ENCODE data around the gene PDLIM5. TPM values are rescaled to one million over a fixed set of nuclear protein-coding genes. Genes with fewer than 3 reads are reported as not detected.

The PDLIM5 gene
- total RNA-seq, 1 donor from 2014 or later, result 137 TPM

DNA sequence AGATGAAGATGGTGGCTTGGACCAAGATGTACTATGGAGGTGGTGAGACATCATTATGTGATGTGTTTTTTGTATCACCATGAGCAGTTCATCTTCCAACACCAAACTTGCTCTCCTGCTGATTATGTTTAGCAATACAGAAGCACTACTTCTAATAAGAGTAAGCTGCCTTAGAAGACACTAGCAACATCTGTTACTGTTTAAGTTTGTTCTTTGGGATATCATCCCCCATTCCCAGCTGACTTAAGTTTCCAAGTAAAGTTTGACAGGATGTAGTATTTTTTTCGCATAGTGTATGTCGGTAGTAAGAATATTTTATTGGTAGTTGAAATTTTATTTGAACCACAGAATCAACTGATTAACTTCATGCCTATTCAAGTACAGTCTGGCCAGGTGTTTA is 182.5 kb downstream of the PDLIM5 start:
- no peak for DNase-seq (ENCODE audit: extremely low spot score in 2 of 2)
- H3K27ac ChIP-seq, result no peak overlapping the region
- H3K9me3 ChIP-seq, result no peaks in the 10 kb centered on the region
- TF ChIP-seq, protein P1, sequence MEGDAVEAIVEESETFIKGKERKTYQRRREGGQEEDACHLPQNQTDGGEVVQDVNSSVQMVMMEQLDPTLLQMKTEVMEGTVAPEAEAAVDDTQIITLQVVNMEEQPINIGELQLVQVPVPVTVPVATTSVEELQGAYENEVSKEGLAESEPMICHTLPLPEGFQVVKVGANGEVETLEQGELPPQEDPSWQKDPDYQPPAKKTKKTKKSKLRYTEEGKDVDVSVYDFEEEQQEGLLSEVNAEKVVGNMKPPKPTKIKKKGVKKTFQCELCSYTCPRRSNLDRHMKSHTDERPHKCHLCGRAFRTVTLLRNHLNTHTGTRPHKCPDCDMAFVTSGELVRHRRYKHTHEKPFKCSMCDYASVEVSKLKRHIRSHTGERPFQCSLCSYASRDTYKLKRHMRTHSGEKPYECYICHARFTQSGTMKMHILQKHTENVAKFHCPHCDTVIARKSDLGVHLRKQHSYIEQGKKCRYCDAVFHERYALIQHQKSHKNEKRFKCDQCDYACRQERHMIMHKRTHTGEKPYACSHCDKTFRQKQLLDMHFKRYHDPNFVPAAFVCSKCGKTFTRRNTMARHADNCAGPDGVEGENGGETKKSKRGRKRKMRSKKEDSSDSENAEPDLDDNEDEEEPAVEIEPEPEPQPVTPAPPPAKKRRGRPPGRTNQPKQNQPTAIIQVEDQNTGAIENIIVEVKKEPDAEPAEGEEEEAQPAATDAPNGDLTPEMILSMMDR (IDR thresholded peaks at IDR 0.05), result no peak
- TF ChIP-seq POLR2A (IDR thresholded peaks at IDR 0.05) (no peak), POLR2AphosphoS5 (IDR thresholded peaks at IDR 0.05; ENCODE audit: insufficient read depth in 1 of 2, low read depth in 1 of 2) (no peak)
- H3K36me3 ChIP-seq, result no peaks in the 10 kb centered on the region
- no peaks in the 10 kb centered on the region for H3K27me3 ChIP-seq
- no peaks in the 10 kb centered on the region for H3K4me1 ChIP-seq
- no peak overlapping the region for H3K4me3 ChIP-seq
- intact Hi-C loops (cut with DNase I), result no loop called here

DNA sequence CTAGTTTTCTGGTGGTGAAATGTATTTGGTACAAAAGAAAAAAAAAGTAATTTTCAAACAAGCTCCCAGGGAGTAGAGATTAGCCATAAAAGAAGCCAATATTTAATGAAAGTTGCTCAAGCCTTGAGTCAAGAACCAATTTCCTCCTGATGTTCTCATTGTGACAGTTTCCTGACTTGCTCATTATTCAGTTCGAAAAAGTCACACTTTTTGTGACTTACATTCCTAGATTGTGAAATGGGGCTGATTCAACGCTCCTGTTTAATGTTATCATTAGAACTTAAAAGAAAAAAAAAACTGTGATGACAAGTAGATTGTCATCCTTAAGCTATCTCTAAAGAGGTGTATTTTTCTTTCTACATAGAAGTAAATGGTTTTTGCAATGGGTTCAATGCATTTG is 183.4 kb downstream of the PDLIM5 start:
- no peaks in the 10 kb centered on the region for H3K27me3 ChIP-seq
- no peak for DNase-seq (ENCODE audit: extremely low spot score in 2 of 2)
- H3K27ac ChIP-seq, result no peak overlapping the region
- H3K36me3 ChIP-seq, result peaks cover 0 to 1% of the 10 kb centered on the region in 2 donors
- no peak overlapping the region for H3K4me3 ChIP-seq
- intact Hi-C loops (cut with DNase I), result no loop called here
- no peaks in the 10 kb centered on the region for H3K9me3 ChIP-seq
- no peaks in the 10 kb centered on the region for H3K4me1 ChIP-seq
- TF ChIP-seq, protein P1 (IDR thresholded peaks at IDR 0.05), result no peak
- TF ChIP-seq POLR2A (IDR thresholded peaks at IDR 0.05), result no peak
- TF ChIP-seq POLR2AphosphoS5 (IDR thresholded peaks at IDR 0.05; ENCODE audit: insufficient read depth in 1 of 2, low read depth in 1 of 2), result no peak

DNA sequence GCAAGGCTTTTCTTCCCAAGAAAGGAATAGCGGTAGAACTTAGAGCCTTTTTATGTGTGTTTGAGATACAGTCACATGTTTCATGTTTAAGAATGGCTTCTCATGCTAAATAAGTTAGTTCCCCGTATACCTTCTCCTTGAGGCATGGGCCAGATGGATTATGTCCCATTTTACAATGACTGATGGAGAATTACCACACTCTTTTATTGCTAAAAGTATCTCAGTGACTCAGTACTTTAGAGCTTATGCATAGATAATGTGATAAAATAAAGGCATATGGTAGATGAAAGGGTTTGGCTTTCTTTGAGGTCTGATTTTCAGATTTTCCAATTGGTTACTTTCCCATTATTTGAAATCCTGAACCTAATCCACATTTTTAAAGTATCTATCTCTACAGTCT is 184.3 kb downstream of the PDLIM5 start:
- DNase-seq (ENCODE audit: extremely low spot score in 2 of 2), result no peak
- Histone ChIP-seq H3K4me3 (no peak overlapping the region), H3K27me3 (no peaks in the 10 kb centered on the region), H3K27ac (no peak overlapping the region), H3K9me3 (no peaks in the 10 kb centered on the region), H3K36me3 (peaks cover 0 to 10% of the 10 kb centered on the region in 2 donors), H3K4me1 (no peaks in the 10 kb centered on the region)
- intact Hi-C loops (cut with DNase I), result no loop called here
- TF ChIP-seq POLR2A (IDR thresholded peaks at IDR 0.05), result no peak
- TF ChIP-seq, protein P1 (IDR thresholded peaks at IDR 0.05), result no peak
- no peak for TF ChIP-seq POLR2AphosphoS5 (IDR thresholded peaks at IDR 0.05; ENCODE audit: insufficient read depth in 1 of 2, low read depth in 1 of 2)

DNA sequence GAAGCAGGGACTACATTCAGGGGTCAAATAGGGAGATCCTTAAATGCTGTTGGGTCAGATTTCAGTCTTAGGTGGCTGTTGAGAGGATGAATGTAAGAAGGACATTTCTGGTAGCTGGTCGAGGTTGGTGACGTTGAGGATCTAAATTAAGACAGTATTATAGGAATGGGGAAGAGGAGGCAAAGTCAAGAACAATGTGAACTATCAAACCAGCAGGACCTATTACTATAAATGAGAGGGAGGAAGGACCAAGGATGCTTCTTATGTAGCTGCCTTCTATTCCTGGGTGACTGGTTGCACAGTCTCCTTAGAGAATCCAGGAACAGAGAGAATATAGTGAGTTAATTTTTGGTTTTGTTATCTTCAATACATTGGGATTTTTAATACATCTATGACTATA is 187.6 kb downstream of the PDLIM5 start:
- Histone ChIP-seq H3K27me3 (no peaks in the 10 kb centered on the region), H3K27ac (no peak overlapping the region), H3K4me1 (no peaks in the 10 kb centered on the region), H3K9me3 (no peaks in the 10 kb centered on the region), H3K4me3 (no peak overlapping the region), H3K36me3 (peaks cover 0 to 12% of the 10 kb centered on the region in 2 donors)
- TF ChIP-seq POLR2AphosphoS5 (IDR thresholded peaks at IDR 0.05; ENCODE audit: insufficient read depth in 1 of 2, low read depth in 1 of 2), result no peak
- TF ChIP-seq, protein P1 (IDR thresholded peaks at IDR 0.05), result no peak
- TF ChIP-seq POLR2A (IDR thresholded peaks at IDR 0.05), result no peak
- intact Hi-C loops (cut with DNase I), result no loop called here
- DNase-seq (ENCODE audit: extremely low spot score in 2 of 2), result no peak

DNA sequence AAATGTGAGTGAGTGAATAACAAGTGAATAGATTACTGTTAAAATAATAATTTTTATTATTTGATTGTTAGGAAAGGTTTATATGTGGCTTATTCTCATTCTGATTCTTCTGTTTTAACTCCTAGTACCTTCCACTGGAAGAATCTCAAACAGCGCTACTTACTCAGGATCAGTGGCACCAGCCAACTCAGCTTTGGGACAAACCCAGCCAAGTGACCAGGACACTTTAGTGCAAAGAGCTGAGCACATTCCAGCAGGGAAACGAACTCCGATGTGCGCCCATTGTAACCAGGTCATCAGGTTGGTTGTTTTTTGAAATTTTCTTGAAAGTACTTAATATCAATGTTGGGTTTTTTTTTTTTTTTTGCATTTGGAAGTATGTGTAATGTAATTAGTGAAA is 188.4 kb downstream of the PDLIM5 start:
- no peak for DNase-seq (ENCODE audit: extremely low spot score in 2 of 2)
- no peak overlapping the region for H3K27ac ChIP-seq
- peaks cover 0 to 17% of the 10 kb centered on the region in 2 donors for H3K36me3 ChIP-seq
- no peaks in the 10 kb centered on the region for H3K4me1 ChIP-seq
- no peak overlapping the region for H3K4me3 ChIP-seq
- no peaks in the 10 kb centered on the region for H3K27me3 ChIP-seq
- intact Hi-C loops (cut with DNase I), result no loop called here
- no peaks in the 10 kb centered on the region for H3K9me3 ChIP-seq
- no peak for TF ChIP-seq POLR2AphosphoS5 (IDR thresholded peaks at IDR 0.05; ENCODE audit: insufficient read depth in 1 of 2, low read depth in 1 of 2)
- no peak for TF ChIP-seq POLR2A (IDR thresholded peaks at IDR 0.05)

All from vagina (tissue), 2 donors.